ENCODE measurements around the gene SCAF1.

SCAF1 gene

GRCh38 chr19:49666120-49666444 lies 24.1 kb downstream of the SCAF1 start:
- peak overlapping the region; percentile 42 to 86 for H3K9ac ChIP-seq (ENCODE audit: low read depth in 1 of 2, low read length in 2 of 2)
- no peaks in the 10 kb centered on the region for H3K27me3 ChIP-seq (ENCODE audit: control insufficient read depth in 2 of 2, insufficient read depth in 2 of 2, low read length in 2 of 2)
- H3K4me1 ChIP-seq (ENCODE audit: control insufficient read depth in 2 of 2, insufficient read depth in 2 of 2, low read length in 2 of 2) = peaks cover 16 to 17% of the 10 kb centered on the region in 2 donors

DNA sequence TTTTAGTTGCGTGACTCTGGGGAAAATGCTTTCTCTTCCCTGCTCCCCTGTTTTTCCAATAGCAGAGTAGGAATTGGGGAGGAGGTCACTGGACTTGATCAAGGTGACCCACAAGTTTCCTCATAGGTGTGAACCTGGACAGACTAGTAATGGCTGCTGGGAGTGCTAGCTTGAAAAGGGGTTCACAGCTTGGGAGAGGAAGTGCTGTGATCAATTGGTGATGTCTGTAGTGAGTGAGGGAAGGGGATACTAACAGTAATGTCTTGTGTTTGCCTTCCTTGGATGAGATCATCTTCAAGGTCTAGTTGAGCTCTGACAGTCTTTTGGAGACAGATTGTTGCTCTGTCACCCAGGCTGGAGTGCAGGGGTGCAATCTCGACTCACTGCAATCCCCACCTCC lies 25.5 kb downstream of the SCAF1 start:
- no peak overlapping the region for H3K4me3 ChIP-seq (ENCODE audit: low read length in 2 of 2)
- no peaks in the 10 kb centered on the region for H3K27me3 ChIP-seq (ENCODE audit: control insufficient read depth in 2 of 2, insufficient read depth in 2 of 2, low read length in 2 of 2)
- no peak overlapping the region for H3K27ac ChIP-seq (ENCODE audit: low read depth in 2 of 2, low read length in 2 of 2)
- peaks cover 19 to 21% of the 10 kb centered on the region in 2 donors for H3K4me1 ChIP-seq (ENCODE audit: control insufficient read depth in 2 of 2, insufficient read depth in 2 of 2, low read length in 2 of 2)
- H3K9me3 ChIP-seq (ENCODE audit: control insufficient read depth in 2 of 2, low read length in 2 of 2) = no peaks in the 10 kb centered on the region
- peaks cover 0 to 4% of the 10 kb centered on the region in 2 donors for H3K36me3 ChIP-seq (ENCODE audit: control insufficient read depth in 2 of 2, insufficient read depth in 2 of 2, low read length in 2 of 2)
- H3K9ac ChIP-seq (ENCODE audit: low read depth in 1 of 2, low read length in 2 of 2) = no peak overlapping the region

More at GRCh38 chr19:49666120-49666444, 24.1 kb downstream of the SCAF1 start:
- H3K9me3 ChIP-seq (ENCODE audit: control insufficient read depth in 2 of 2, low read length in 2 of 2) = no peaks in the 10 kb centered on the region
- peak overlapping the region; percentile 89 to 98 for H3K4me3 ChIP-seq (ENCODE audit: low read length in 2 of 2)
- peaks cover 8 to 16% of the 10 kb centered on the region in 2 donors for H3K36me3 ChIP-seq (ENCODE audit: control insufficient read depth in 2 of 2, insufficient read depth in 2 of 2, low read length in 2 of 2)
- peak overlapping the region; percentile 84 to 96 for H3K27ac ChIP-seq (ENCODE audit: low read depth in 2 of 2, low read length in 2 of 2)

- no peak overlapping the region for H3K27ac ChIP-seq (ENCODE audit: low read depth in 2 of 2, low read length in 2 of 2)
- H3K4me1 ChIP-seq (ENCODE audit: control insufficient read depth in 2 of 2, insufficient read depth in 2 of 2, low read length in 2 of 2) = peaks cover 11 to 16% of the 10 kb centered on the region in 2 donors
- no peak overlapping the region for H3K9ac ChIP-seq (ENCODE audit: low read depth in 1 of 2, low read length in 2 of 2)
- H3K27me3 ChIP-seq (ENCODE audit: control insufficient read depth in 2 of 2, insufficient read depth in 2 of 2, low read length in 2 of 2) = no peaks in the 10 kb centered on the region
- no peak overlapping the region for H3K4me3 ChIP-seq (ENCODE audit: low read length in 2 of 2)
- H3K36me3 ChIP-seq (ENCODE audit: control insufficient read depth in 2 of 2, insufficient read depth in 2 of 2, low read length in 2 of 2) = no peaks in the 10 kb centered on the region
- H3K9me3 ChIP-seq (ENCODE audit: control insufficient read depth in 2 of 2, low read length in 2 of 2) = no peaks in the 10 kb centered on the region
Measured at GRCh38 chr19:49669516-49669915, 27.5 kb downstream of the SCAF1 start.

DNA sequence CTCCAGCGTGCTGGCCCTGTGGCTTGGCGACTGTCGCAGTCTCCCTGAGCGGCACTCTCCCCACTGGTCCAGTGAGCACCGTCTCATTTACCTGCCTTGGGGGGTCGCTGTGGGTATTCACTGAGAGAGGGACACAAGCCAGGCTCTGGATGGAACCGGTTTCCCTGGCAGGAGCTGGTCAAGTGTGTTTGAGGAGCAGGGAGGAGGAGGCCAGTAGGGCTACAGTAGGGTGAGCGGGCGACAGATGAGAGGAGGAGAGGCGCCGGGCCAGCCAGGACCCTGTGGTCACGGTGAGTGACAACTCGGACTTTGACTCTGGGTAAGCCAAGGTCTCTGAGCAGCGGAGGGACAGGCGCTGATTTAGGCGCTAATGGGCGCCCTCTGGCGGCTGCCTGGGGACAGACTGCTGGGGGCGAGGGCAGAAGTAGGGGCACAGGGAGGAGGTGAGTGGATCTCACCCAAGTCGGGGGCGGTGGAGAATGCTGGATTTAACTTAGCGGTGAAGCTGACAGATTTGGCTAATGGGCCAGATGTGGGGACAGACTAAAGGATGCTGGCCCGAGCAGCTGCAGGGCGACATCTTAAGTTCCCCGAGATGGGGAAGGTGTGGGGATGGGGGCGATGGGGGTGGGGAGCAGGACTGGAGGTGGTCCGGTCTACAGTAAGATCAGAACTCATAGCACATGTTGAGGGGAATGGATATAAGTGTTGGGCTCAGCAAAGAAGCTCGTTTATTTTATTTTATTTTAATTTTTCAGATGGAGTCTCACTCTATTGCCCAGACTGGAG lies 30.3 kb downstream of the SCAF1 start:
- Histone ChIP-seq H3K9ac (ENCODE audit: low read depth in 1 of 2, low read length in 2 of 2) (peak overlapping the region; percentile 44 to 46), H3K9me3 (ENCODE audit: control insufficient read depth in 2 of 2, low read length in 2 of 2) (no peaks in the 10 kb centered on the region), H3K4me1 (ENCODE audit: control insufficient read depth in 2 of 2, insufficient read depth in 2 of 2, low read length in 2 of 2) (peaks cover 3 to 7% of the 10 kb centered on the region in 2 donors), H3K36me3 (ENCODE audit: control insufficient read depth in 2 of 2, insufficient read depth in 2 of 2, low read length in 2 of 2) (no peaks in the 10 kb centered on the region), H3K27me3 (ENCODE audit: control insufficient read depth in 2 of 2, insufficient read depth in 2 of 2, low read length in 2 of 2) (no peaks in the 10 kb centered on the region), H3K4me3 (ENCODE audit: low read length in 2 of 2) (peak overlapping the region; percentile 25 to 65), H3K27ac (ENCODE audit: low read depth in 2 of 2, low read length in 2 of 2) (peak overlapping the region; percentile 18 to 23)

DNA sequence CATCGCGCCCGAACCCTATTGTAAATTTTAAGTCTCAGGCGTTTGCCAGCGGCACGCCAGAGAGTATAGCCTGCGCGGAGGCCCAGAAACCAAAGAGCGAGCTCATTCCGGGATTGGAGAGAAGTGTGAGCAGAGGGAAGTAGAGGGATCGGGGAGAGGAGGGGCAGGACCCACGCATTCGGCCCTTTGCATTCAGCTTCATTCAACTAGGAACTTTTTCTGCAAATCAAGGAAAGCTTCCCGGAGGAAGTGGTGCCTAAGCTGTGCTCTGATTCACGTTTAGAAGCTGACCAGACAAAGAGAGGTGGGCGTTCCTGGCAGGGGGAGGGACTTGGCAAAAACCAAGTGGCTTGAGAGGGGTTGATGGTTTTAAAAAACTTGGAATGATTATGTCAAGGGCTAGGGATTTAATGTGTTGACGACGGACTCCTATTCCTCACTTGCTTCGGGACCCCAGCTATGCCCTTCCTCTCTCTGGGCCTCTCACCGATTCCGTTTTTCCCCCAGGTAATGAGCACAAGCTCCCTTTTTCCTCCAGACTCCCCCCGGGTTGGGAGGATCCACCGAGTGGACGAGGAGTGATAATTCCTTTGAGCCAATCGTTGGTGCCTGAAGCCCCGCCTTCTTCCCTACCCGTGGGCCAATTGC lies 34.3 kb downstream of the SCAF1 start:
- no peaks in the 10 kb centered on the region for H3K27me3 ChIP-seq (ENCODE audit: control insufficient read depth in 2 of 2, insufficient read depth in 2 of 2, low read length in 2 of 2)
- no peaks in the 10 kb centered on the region for H3K9me3 ChIP-seq (ENCODE audit: control insufficient read depth in 2 of 2, low read length in 2 of 2)
- H3K27ac ChIP-seq (ENCODE audit: low read depth in 2 of 2, low read length in 2 of 2) = peak overlapping the region; percentile 91 to 94
- H3K9ac ChIP-seq (ENCODE audit: low read depth in 1 of 2, low read length in 2 of 2) = peak overlapping the region; percentile 79 to 80
- peaks cover 19 to 20% of the 10 kb centered on the region in 2 donors for H3K4me1 ChIP-seq (ENCODE audit: control insufficient read depth in 2 of 2, insufficient read depth in 2 of 2, low read length in 2 of 2)
- H3K36me3 ChIP-seq (ENCODE audit: control insufficient read depth in 2 of 2, insufficient read depth in 2 of 2, low read length in 2 of 2) = peaks cover 0 to 2% of the 10 kb centered on the region in 2 donors
- peak overlapping the region; percentile 82 to 93 for H3K4me3 ChIP-seq (ENCODE audit: low read length in 2 of 2)

GRCh38 chr19:49676784-49677230 lies 34.8 kb downstream of the SCAF1 start:
- H3K4me1 ChIP-seq (ENCODE audit: control insufficient read depth in 2 of 2, insufficient read depth in 2 of 2, low read length in 2 of 2) = peaks cover 19 to 20% of the 10 kb centered on the region in 2 donors
- peak overlapping the region; percentile 94 to 95 for H3K9ac ChIP-seq (ENCODE audit: low read depth in 1 of 2, low read length in 2 of 2)

DNA sequence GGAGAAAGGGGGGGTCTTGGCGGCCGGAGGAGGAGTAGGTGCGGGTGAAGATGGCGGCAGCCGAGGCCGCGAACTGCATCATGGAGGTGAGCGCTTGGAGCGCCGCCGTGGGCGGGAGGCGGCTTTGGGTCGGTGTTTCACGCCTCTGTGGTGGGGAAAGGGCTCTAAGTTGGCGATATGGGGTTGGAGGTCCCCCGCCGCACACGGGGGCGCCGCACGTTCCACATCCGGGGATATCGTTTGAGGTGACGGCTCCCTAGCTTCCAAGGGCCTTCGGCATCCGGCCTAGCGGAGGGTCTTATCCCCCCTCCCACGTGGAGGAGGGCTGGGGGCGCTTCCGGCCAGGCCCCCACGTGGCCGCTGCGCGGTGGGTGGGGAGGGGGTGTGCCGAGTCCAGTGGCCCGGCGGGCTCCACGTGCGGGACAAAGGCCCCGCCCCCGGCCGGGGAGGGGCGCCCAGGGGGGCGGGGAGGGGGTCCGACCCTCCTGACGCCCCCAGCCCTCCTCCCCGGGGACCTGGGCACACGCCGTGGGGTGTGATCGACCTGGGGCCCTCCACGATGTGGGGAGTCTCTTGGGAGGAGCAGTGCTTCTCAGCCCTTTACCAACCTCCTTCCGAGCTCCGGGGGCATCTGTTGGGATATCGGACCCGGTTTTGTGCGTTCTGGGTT lies 35.4 kb downstream of the SCAF1 start, which contains the start of gene PRMT1:
PRMT1 (plus strand) TSS at position 41 of the 670 bp plus-strand sequence; CDS start at position 51, 10 bp downstream.
- Histone ChIP-seq H3K36me3 (ENCODE audit: control insufficient read depth in 2 of 2, insufficient read depth in 2 of 2, low read length in 2 of 2) (peaks cover 7% of the 10 kb centered on the region in 2 donors), H3K4me1 (ENCODE audit: control insufficient read depth in 2 of 2, insufficient read depth in 2 of 2, low read length in 2 of 2) (peaks cover 15 to 16% of the 10 kb centered on the region in 2 donors), H3K27ac (ENCODE audit: low read depth in 2 of 2, low read length in 2 of 2) (peak within 1 kb of the TSS; percentile 91 to 94), H3K27me3 (ENCODE audit: control insufficient read depth in 2 of 2, insufficient read depth in 2 of 2, low read length in 2 of 2) (no peaks in the 10 kb centered on the region), H3K9me3 (ENCODE audit: control insufficient read depth in 2 of 2, low read length in 2 of 2) (no peaks in the 10 kb centered on the region), H3K4me3 (ENCODE audit: low read length in 2 of 2) (peak within 1 kb of the TSS; percentile 90 to 93), H3K9ac (ENCODE audit: low read depth in 1 of 2, low read length in 2 of 2) (peak within 1 kb of the TSS; percentile 94 to 95)

More at GRCh38 chr19:49676784-49677230, 34.8 kb downstream of the SCAF1 start:
- Histone ChIP-seq H3K4me3 (ENCODE audit: low read length in 2 of 2) (peak overlapping the region; percentile 90 to 93), H3K27me3 (ENCODE audit: control insufficient read depth in 2 of 2, insufficient read depth in 2 of 2, low read length in 2 of 2) (no peaks in the 10 kb centered on the region), H3K36me3 (ENCODE audit: control insufficient read depth in 2 of 2, insufficient read depth in 2 of 2, low read length in 2 of 2) (peaks cover 2% of the 10 kb centered on the region in 2 donors), H3K9me3 (ENCODE audit: control insufficient read depth in 2 of 2, low read length in 2 of 2) (no peaks in the 10 kb centered on the region), H3K27ac (ENCODE audit: low read depth in 2 of 2, low read length in 2 of 2) (peak overlapping the region; percentile 85 to 91)

GRCh38 chr19:49677901-49678674 lies 36.1 kb downstream of the SCAF1 start:
- H3K9me3 ChIP-seq (ENCODE audit: control insufficient read depth in 2 of 2, low read length in 2 of 2) = no peaks in the 10 kb centered on the region
- peak overlapping the region; percentile 90 to 93 for H3K4me3 ChIP-seq (ENCODE audit: low read length in 2 of 2)
- peaks cover 9 to 10% of the 10 kb centered on the region in 2 donors for H3K36me3 ChIP-seq (ENCODE audit: control insufficient read depth in 2 of 2, insufficient read depth in 2 of 2, low read length in 2 of 2)
- H3K9ac ChIP-seq (ENCODE audit: low read depth in 1 of 2, low read length in 2 of 2) = peak overlapping the region; percentile 44 to 95
- H3K27me3 ChIP-seq (ENCODE audit: control insufficient read depth in 2 of 2, insufficient read depth in 2 of 2, low read length in 2 of 2) = no peaks in the 10 kb centered on the region
- peak overlapping the region; percentile 85 to 91 for H3K27ac ChIP-seq (ENCODE audit: low read depth in 2 of 2, low read length in 2 of 2)
- H3K4me1 ChIP-seq (ENCODE audit: control insufficient read depth in 2 of 2, insufficient read depth in 2 of 2, low read length in 2 of 2) = peaks cover 15 to 16% of the 10 kb centered on the region in 2 donors

DNA sequence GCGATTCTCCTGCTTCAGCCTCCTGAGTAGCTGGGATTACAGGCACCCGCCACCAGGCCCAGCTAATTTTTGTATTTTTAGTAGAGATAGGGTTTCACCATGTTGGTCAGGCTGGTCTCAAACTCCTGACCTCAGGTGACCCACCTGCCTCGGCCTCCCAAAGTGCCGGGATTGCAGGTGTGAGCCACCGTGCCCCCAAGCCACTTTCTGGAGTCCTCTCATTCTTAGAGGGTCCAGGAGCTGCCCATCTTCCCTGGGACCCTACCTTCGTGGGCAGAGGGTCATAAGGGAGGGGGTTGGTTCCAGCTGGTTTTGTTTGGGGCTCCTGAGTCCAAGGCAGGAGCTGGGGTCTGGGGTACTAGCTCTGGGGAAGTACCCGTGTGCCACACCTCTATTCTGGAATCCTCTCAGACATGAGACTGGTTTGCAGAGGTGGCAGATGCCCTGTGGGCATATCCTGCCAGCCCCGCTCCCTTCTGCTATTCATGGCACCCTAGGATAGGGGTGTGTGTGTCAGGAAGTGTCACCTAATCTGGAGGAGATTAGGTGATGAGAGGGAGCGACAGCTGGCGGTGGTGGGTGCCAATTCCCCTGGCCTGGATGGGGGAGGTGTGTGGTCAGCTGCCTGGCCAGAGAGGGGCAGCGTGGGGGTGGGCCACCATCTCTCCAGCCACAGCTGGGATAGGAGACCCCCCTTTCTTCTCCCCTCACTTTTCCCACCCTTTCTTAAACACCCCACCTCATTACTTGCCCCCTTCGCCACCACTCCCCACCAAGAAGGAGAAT lies 37.2 kb downstream of the SCAF1 start:
- Histone ChIP-seq H3K36me3 (ENCODE audit: control insufficient read depth in 2 of 2, insufficient read depth in 2 of 2, low read length in 2 of 2) (peaks cover 13 to 16% of the 10 kb centered on the region in 2 donors), H3K9ac (ENCODE audit: low read depth in 1 of 2, low read length in 2 of 2) (no peak overlapping the region), H3K4me1 (ENCODE audit: control insufficient read depth in 2 of 2, insufficient read depth in 2 of 2, low read length in 2 of 2) (peaks cover 15 to 16% of the 10 kb centered on the region in 2 donors), H3K9me3 (ENCODE audit: control insufficient read depth in 2 of 2, low read length in 2 of 2) (no peaks in the 10 kb centered on the region), H3K27me3 (ENCODE audit: control insufficient read depth in 2 of 2, insufficient read depth in 2 of 2, low read length in 2 of 2) (no peaks in the 10 kb centered on the region), H3K4me3 (ENCODE audit: low read length in 2 of 2) (no peak overlapping the region), H3K27ac (ENCODE audit: low read depth in 2 of 2, low read length in 2 of 2) (no peak overlapping the region)

Data from mucosa of rectum (tissue), 2 donors.